Measurements from ENCODE around the gene CYP26C1. TPM values are rescaled to one million over a fixed set of nuclear protein-coding genes. Genes with fewer than 3 reads are reported as not detected.

Gene CYP26C1
- total RNA-seq, 1 donor from 2014 or later: not detected

DNA sequence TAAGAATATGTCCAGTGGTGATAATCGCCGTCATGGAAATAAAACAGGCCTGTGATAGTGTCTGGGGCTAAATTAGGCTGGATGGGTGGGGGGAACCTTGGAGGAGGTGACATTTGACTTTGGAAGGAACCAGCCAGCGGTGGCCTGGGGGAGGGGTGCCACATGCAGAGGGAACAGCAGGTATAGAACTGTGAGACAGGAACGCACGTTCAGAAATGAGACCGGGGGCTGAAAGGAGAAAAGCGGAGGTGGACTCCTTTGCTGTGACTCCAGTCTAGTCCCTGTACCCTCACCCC lies 10.5 kb downstream of the CYP26C1 start:
- H3K36me3 Mint-ChIP-seq (ENCODE audit: unreplicated experiment): no peaks in the 10 kb centered on the region
- no peak for DNase-seq (ENCODE audit: extremely low spot score, unreplicated experiment)
- H3K9me3 Mint-ChIP-seq (ENCODE audit: unreplicated experiment): no peaks in the 10 kb centered on the region
- H3K27me3 Mint-ChIP-seq (ENCODE audit: unreplicated experiment): peaks cover 83% of the 10 kb centered on the region
- H3K4me3 Mint-ChIP-seq (ENCODE audit: unreplicated experiment): peak overlapping the region; percentile 32
- TF ChIP-seq, protein P1, sequence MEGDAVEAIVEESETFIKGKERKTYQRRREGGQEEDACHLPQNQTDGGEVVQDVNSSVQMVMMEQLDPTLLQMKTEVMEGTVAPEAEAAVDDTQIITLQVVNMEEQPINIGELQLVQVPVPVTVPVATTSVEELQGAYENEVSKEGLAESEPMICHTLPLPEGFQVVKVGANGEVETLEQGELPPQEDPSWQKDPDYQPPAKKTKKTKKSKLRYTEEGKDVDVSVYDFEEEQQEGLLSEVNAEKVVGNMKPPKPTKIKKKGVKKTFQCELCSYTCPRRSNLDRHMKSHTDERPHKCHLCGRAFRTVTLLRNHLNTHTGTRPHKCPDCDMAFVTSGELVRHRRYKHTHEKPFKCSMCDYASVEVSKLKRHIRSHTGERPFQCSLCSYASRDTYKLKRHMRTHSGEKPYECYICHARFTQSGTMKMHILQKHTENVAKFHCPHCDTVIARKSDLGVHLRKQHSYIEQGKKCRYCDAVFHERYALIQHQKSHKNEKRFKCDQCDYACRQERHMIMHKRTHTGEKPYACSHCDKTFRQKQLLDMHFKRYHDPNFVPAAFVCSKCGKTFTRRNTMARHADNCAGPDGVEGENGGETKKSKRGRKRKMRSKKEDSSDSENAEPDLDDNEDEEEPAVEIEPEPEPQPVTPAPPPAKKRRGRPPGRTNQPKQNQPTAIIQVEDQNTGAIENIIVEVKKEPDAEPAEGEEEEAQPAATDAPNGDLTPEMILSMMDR (IDR thresholded peaks at IDR 0.05): no peak
- H3K4me1 Mint-ChIP-seq (ENCODE audit: unreplicated experiment): peaks cover 41% of the 10 kb centered on the region
- no peak overlapping the region for H3K27ac Mint-ChIP-seq (ENCODE audit: unreplicated experiment)

DNA sequence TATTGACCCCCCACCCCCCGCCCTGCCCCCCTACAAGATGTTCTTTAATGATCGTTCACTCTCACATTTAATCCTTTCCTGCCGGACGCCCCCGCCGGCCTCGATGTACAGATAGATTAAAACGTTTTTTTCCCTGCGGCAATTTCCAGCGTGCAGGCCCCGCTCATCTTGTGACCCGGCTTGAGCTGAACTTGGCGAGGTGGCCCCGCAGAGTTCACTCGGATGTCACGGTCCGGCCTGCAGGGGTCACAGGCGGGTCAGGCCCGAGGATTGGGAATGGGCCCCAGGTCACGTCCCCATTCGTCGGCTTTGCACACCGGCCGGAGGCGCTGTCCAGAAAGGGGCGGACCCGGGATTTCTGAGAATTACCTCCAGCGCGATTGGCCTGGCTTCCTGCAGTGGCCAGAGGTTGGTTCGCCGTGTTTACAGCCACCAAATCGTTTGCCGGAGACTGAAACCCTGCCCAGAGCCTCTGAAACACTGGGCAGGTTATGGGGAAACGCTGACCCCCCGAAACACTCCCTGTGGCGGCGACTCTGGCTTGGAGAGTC lies 11.2 kb downstream of the CYP26C1 start:
- H3K36me3 Mint-ChIP-seq (ENCODE audit: unreplicated experiment): no peaks in the 10 kb centered on the region
- no peaks in the 10 kb centered on the region for H3K9me3 Mint-ChIP-seq (ENCODE audit: unreplicated experiment)
- H3K27me3 Mint-ChIP-seq (ENCODE audit: unreplicated experiment): peaks cover 80% of the 10 kb centered on the region
- DNase-seq (ENCODE audit: extremely low spot score, unreplicated experiment): no peak
- H3K27ac Mint-ChIP-seq (ENCODE audit: unreplicated experiment): no peak overlapping the region
- peak overlapping the region; percentile 74 for H3K4me3 Mint-ChIP-seq (ENCODE audit: unreplicated experiment)
- peaks cover 43% of the 10 kb centered on the region for H3K4me1 Mint-ChIP-seq (ENCODE audit: unreplicated experiment)
- TF ChIP-seq, protein P1 (IDR thresholded peaks at IDR 0.05): no peak

DNA sequence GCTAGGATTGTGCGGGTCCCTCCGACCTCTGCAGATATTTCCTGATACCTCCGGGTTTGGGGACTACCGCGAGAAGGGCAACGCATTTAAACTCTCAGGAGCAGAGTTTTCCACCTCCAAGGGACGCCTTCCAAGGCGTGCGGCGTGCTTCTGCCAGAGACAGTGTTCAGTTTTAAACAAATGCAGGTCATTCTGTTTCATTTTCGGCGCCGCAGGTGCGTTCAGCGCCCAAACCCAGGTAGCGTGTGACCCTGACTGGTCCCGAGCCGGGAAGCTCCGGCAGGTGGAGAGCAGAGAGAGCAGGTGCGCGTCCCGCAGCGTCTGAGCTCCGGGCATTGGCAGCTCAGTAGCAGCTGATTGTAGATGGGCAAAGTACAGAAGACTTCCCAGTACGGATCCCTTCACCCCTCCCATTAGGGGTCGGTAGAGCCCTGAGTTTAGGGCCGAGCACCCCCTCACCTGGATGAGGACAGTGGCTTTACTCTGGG lies 11.7 kb downstream of the CYP26C1 start:
- H3K36me3 Mint-ChIP-seq (ENCODE audit: unreplicated experiment): no peaks in the 10 kb centered on the region
- TF ChIP-seq, protein P1 (IDR thresholded peaks at IDR 0.05): no peak
- no peaks in the 10 kb centered on the region for H3K9me3 Mint-ChIP-seq (ENCODE audit: unreplicated experiment)
- H3K4me1 Mint-ChIP-seq (ENCODE audit: unreplicated experiment): peaks cover 45% of the 10 kb centered on the region
- DNase-seq (ENCODE audit: extremely low spot score, unreplicated experiment): no peak
- H3K4me3 Mint-ChIP-seq (ENCODE audit: unreplicated experiment): peak overlapping the region; percentile 74
- H3K27me3 Mint-ChIP-seq (ENCODE audit: unreplicated experiment): peaks cover 77% of the 10 kb centered on the region
- H3K27ac Mint-ChIP-seq (ENCODE audit: unreplicated experiment): no peak overlapping the region

DNA sequence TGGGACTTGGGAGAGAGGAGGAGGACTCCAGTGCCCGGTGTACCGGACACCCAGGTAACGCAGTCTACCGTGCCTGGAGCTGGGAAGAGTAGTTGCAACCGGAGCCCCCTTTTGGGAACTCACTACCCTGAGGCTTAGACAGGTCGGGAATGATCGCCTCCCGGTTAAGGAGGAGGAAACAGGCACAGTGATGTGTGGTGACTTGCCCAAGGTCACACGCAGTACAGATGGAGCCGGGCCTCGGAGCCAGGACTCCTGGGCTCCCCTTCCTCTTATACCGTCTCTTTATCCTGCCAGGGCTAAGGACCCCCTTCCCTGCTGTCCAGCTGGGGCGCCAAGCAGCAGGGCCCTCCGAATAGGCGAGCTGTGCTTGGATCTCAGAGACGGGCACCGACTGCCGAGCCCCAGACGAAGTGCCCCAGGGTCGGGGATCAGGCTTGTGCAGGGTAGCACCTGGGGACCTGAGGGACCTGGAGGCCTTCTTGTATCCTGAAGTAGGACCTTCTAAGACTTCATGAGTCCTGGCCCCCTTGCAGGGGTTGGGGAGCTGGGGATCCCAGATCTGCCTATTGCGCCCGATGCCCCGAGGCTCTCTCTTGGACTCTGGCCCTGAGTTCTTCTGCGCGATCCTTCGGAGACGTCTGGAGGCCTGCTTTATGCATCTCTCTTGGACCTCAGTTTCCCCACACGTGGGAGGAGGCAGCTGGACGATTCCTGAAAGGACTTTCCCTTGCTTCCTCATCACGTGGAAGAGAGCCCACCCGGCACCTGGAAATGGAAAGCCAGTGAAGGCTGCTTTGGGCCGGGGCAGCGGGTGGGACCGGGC lies 12.3 kb downstream of the CYP26C1 start:
- Mint-ChIP-seq H3K27me3 (ENCODE audit: unreplicated experiment) (peaks cover 73% of the 10 kb centered on the region), H3K4me1 (ENCODE audit: unreplicated experiment) (peaks cover 41% of the 10 kb centered on the region), H3K36me3 (ENCODE audit: unreplicated experiment) (no peaks in the 10 kb centered on the region), H3K27ac (ENCODE audit: unreplicated experiment) (no peak overlapping the region), H3K9me3 (ENCODE audit: unreplicated experiment) (no peaks in the 10 kb centered on the region), H3K4me3 (ENCODE audit: unreplicated experiment) (peak overlapping the region; percentile 74)
- TF ChIP-seq, protein P1 (IDR thresholded peaks at IDR 0.05): no peak
- DNase-seq (ENCODE audit: extremely low spot score, unreplicated experiment): no peak

DNA sequence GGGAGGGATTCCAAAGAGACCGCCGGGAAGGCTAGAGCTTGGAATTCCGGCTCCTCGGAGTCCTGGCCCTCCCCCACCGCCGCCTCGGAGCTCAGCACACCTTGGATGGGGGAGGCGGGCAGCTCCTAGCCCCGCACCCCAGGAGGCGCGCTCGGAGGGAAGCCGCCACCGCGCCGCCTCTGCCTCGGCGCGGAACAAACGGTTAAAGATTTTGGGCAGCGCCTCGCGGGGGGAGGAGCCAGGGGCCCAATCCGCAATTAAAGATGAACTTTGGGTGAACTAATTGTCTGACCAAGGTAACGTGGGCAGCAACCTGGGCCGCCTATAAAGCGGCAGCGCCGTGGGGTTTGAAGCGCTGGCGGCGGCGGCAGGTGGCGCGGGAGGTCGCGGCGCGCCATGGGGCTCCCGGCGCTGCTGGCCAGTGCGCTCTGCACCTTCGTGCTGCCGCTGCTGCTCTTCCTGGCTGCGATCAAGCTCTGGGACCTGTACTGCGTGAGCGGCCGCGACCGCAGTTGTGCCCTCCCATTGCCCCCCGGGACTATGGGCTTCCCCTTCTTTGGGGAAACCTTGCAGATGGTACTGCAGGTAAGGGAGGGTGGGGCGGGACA lies 13.0 kb downstream of the CYP26C1 start, which contains the start of gene CYP26A1:
CYP26A1 (plus strand) TSS at position 355 of the 608 bp plus-strand sequence; CDS start at position 397, 42 bp downstream.
- peak within 1 kb of the TSS; percentile 74 for H3K4me3 Mint-ChIP-seq (ENCODE audit: unreplicated experiment)
- H3K27me3 Mint-ChIP-seq (ENCODE audit: unreplicated experiment): peaks cover 65% of the 10 kb centered on the region
- H3K36me3 Mint-ChIP-seq (ENCODE audit: unreplicated experiment): no peaks in the 10 kb centered on the region
- no peak for DNase-seq (ENCODE audit: extremely low spot score, unreplicated experiment)
- H3K4me1 Mint-ChIP-seq (ENCODE audit: unreplicated experiment): peaks cover 33% of the 10 kb centered on the region
- no peaks in the 10 kb centered on the region for H3K9me3 Mint-ChIP-seq (ENCODE audit: unreplicated experiment)
- TF ChIP-seq, protein P1 (IDR thresholded peaks at IDR 0.05): no peak
- H3K27ac Mint-ChIP-seq (ENCODE audit: unreplicated experiment): no peak within 1 kb of the TSS
